Measurements from ENCODE around the gene KLKB1.

Gene KLKB1

DNA sequence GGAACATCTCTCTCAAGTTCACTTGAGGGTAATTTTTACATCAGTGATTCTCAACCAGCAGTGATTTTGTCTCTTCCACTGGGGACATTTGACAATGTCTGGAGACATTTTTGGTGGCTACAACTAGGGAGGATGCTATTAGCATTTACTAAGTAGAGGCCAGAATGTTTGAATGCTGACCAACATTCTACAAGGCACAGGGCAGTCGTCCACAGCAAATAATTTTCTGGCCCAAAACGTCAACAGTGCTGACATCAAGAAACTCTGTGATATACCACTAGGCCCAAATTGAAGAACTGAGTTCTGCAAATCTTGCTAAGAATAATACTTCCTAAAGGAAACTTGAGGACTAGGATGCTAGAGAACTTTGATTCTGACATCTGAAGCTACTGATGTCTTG, 7.1 kb downstream of the KLKB1 start:
- TF ChIP-seq REST (IDR thresholded peaks at IDR 0.05; ENCODE audit: insufficient read depth in 1 of 2, low read depth in 2 of 2, low read length in 2 of 2), result no peak
- TF ChIP-seq SIN3A (IDR thresholded peaks at IDR 0.05; ENCODE audit: borderline replicate concordance, insufficient read depth, low read length), result no peak
- TF ChIP-seq FOXP2 (optimal IDR thresholded peaks at IDR 0.05; ENCODE audit: borderline replicate concordance, extremely low read depth, extremely low read length, insufficient read depth), result no peak
- TF ChIP-seq POLR2AphosphoS5 (IDR thresholded peaks at IDR 0.05; ENCODE audit: low read depth, low read length), result no peak
- TF ChIP-seq TAF1 (IDR thresholded peaks at IDR 0.05; ENCODE audit: borderline replicate concordance, insufficient read depth, low read length), result no peak

DNA sequence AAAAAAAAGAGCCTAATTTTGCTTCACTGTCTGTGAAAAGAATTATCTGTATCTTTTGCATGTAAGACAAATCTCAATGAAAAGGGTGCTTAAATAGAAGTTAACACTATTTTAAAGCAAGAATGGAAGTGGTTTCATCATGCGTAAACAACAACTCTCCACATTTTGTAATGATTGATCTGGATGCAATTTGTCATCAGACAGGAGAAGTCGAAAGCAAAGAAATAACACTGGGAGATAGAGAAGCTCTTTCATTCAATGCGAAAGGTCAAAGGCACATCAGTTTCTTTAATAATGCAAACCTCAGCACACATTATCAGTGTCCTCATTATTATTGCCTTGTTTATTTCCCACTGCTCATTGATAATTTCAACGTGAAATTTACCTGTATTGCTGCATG, 8.8 kb downstream of the KLKB1 start:
- no peak for TF ChIP-seq POLR2AphosphoS5 (IDR thresholded peaks at IDR 0.05; ENCODE audit: low read depth, low read length)
- TF ChIP-seq FOXP2 (optimal IDR thresholded peaks at IDR 0.05; ENCODE audit: borderline replicate concordance, extremely low read depth, extremely low read length, insufficient read depth), result no peak
- no peak for TF ChIP-seq REST (IDR thresholded peaks at IDR 0.05; ENCODE audit: insufficient read depth in 1 of 2, low read depth in 2 of 2, low read length in 2 of 2)
- no peak for TF ChIP-seq TAF1 (IDR thresholded peaks at IDR 0.05; ENCODE audit: borderline replicate concordance, insufficient read depth, low read length)
- TF ChIP-seq SIN3A (IDR thresholded peaks at IDR 0.05; ENCODE audit: borderline replicate concordance, insufficient read depth, low read length), result no peak

DNA sequence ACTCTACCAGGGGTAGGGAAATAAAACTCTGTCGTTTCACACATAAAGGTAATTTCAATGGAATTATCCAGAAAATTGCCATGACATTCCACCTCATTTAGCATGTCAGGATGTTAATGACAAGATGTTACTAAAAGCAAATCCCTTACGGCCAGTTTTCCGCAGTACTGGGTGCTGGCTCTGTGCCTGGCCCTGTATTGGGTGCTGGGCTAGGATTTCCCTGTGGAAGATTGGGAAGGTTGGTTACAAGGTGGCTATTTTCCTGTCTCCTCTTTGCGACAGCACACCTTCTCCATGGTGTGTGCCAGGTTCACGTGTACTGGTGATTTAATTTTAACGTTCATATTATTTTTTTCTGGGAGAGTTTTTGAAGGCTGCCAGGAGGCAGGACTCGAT, 13.1 kb downstream of the KLKB1 start:
- TF ChIP-seq TAF1 (IDR thresholded peaks at IDR 0.05; ENCODE audit: borderline replicate concordance, insufficient read depth, low read length), result no peak
- no peak for TF ChIP-seq FOXP2 (optimal IDR thresholded peaks at IDR 0.05; ENCODE audit: borderline replicate concordance, extremely low read depth, extremely low read length, insufficient read depth)
- TF ChIP-seq SIN3A (IDR thresholded peaks at IDR 0.05; ENCODE audit: borderline replicate concordance, insufficient read depth, low read length), result no peak
- no peak for TF ChIP-seq POLR2AphosphoS5 (IDR thresholded peaks at IDR 0.05; ENCODE audit: low read depth, low read length)
- TF ChIP-seq REST (IDR thresholded peaks at IDR 0.05; ENCODE audit: insufficient read depth in 1 of 2, low read depth in 2 of 2, low read length in 2 of 2), result no peak

- no peak for TF ChIP-seq POLR2AphosphoS5 (IDR thresholded peaks at IDR 0.05; ENCODE audit: low read depth, low read length)
- no peak for TF ChIP-seq SIN3A (IDR thresholded peaks at IDR 0.05; ENCODE audit: borderline replicate concordance, insufficient read depth, low read length)
- no peak for TF ChIP-seq FOXP2 (optimal IDR thresholded peaks at IDR 0.05; ENCODE audit: borderline replicate concordance, extremely low read depth, extremely low read length, insufficient read depth)
- TF ChIP-seq TAF1 (IDR thresholded peaks at IDR 0.05; ENCODE audit: borderline replicate concordance, insufficient read depth, low read length), result no peak
- no peak for TF ChIP-seq REST (IDR thresholded peaks at IDR 0.05; ENCODE audit: insufficient read depth in 1 of 2, low read depth in 2 of 2, low read length in 2 of 2)
Observed at GRCh38 chr4:186240848-186241491, 13.7 kb downstream of the KLKB1 start.

All from PFSK-1 (cell line).